ENCODE data around the gene HAPLN2. TPM values are rescaled to one million over a fixed set of nuclear protein-coding genes. Genes with fewer than 3 reads are reported as not detected.

The HAPLN2 gene
- total and polyA plus RNA-seq, 2 experiments from 2014 or later: not detected

- Histone ChIP-seq H3K4me1 (ENCODE audit: insufficient read depth) (peaks cover 7% of the 10 kb centered on the region), H4K20me1 (ENCODE audit: insufficient read depth, poor library complexity, severe bottlenecking) (no peaks in the 10 kb centered on the region), H3K36me3 (replicated peaks; ENCODE audit: insufficient read depth, low read depth) (no peaks in the 10 kb centered on the region), H3K27me3 (peaks cover 92% of the 10 kb centered on the region), H3K27ac (no peak overlapping the region), H3K9me2 (replicated peaks; ENCODE audit: insufficient read depth) (no peaks in the 10 kb centered on the region), H3K4me3 (no peak overlapping the region), H2AFZ (no peak overlapping the region), H3K79me2 (no peaks in the 10 kb centered on the region), H3K9me3 (ENCODE audit: low read depth) (no peaks in the 10 kb centered on the region), H3K4me2 (no peak overlapping the region)
- TF ChIP-seq CTCF (IDR thresholded peaks at IDR 0.05; ENCODE audit: poor library complexity): no peak
- 51% methylated on average over 6 of the region's 6 CpGs for WGBS (ENCODE audit: low lambda C conversion rate, missing lambda C conversion rate)
- DNase-seq (ENCODE audit: low spot score): no peak
Measured at GRCh38 chr1:156639601-156640101, 20.4 kb downstream of the HAPLN2 start.

- WGBS (ENCODE audit: low lambda C conversion rate, missing lambda C conversion rate): 50% methylated on average over 6 of the region's 6 CpGs
- no peaks in the 10 kb centered on the region for H4K20me1 ChIP-seq (ENCODE audit: insufficient read depth, poor library complexity, severe bottlenecking)
- no peak overlapping the region for H3K27ac ChIP-seq
- H3K9me3 ChIP-seq (ENCODE audit: low read depth): no peaks in the 10 kb centered on the region
- H3K36me3 ChIP-seq (replicated peaks; ENCODE audit: insufficient read depth, low read depth): no peaks in the 10 kb centered on the region
- peaks cover 92% of the 10 kb centered on the region for H3K27me3 ChIP-seq
- no peak overlapping the region for H3K4me3 ChIP-seq
- H3K4me2 ChIP-seq: peak overlapping the region; percentile 91
- no peaks in the 10 kb centered on the region for H3K9me2 ChIP-seq (replicated peaks; ENCODE audit: insufficient read depth)
- TF ChIP-seq CTCF (IDR thresholded peaks at IDR 0.05; ENCODE audit: poor library complexity) (no peak), EZH2 (IDR thresholded peaks at IDR 0.05; ENCODE audit: borderline replicate concordance) (no peak), EZH2phosphoT487 (IDR thresholded peaks at IDR 0.05; ENCODE audit: low read depth, severe bottlenecking, unreplicated experiment) (no peak)
- no peak overlapping the region for H2AFZ ChIP-seq
- no peaks in the 10 kb centered on the region for H3K79me2 ChIP-seq
- H3K4me1 ChIP-seq (ENCODE audit: insufficient read depth): peaks cover 7% of the 10 kb centered on the region
- DNase-seq (ENCODE audit: low spot score): no peak
Measured at GRCh38 chr1:156640842-156641706, 21.9 kb downstream of the HAPLN2 start.

- Histone ChIP-seq H4K20me1 (ENCODE audit: insufficient read depth, poor library complexity, severe bottlenecking) (no peaks in the 10 kb centered on the region), H3K9me2 (replicated peaks; ENCODE audit: insufficient read depth) (no peaks in the 10 kb centered on the region), H2AFZ (peak within 1 kb of the TSS; percentile 40), H3K36me3 (replicated peaks; ENCODE audit: insufficient read depth, low read depth) (no peaks in the 10 kb centered on the region), H3K4me1 (ENCODE audit: insufficient read depth) (peaks cover 7% of the 10 kb centered on the region), H3K4me2 (peak within 1 kb of the TSS; percentile 91), H3K9me3 (ENCODE audit: low read depth) (no peaks in the 10 kb centered on the region), H3K27me3 (peaks cover 94% of the 10 kb centered on the region), H3K79me2 (no peaks in the 10 kb centered on the region), H3K27ac (no peak within 1 kb of the TSS), H3K4me3 (peak within 1 kb of the TSS; percentile 20)
- 2% methylated on average over 19 of the region's 46 CpGs for WGBS (ENCODE audit: low lambda C conversion rate, missing lambda C conversion rate)
- no peak for TF ChIP-seq EZH2 (IDR thresholded peaks at IDR 0.05; ENCODE audit: borderline replicate concordance)
- no peak for TF ChIP-seq EZH2phosphoT487 (IDR thresholded peaks at IDR 0.05; ENCODE audit: low read depth, severe bottlenecking, unreplicated experiment)
- TF ChIP-seq CTCF (IDR thresholded peaks at IDR 0.05; ENCODE audit: poor library complexity): no peak
- peak; percentile 66 for DNase-seq (ENCODE audit: low spot score)
Measured at GRCh38 chr1:156641761-156642264, 22.6 kb downstream of the HAPLN2 start, which contains the start of gene BCAN. Gene BCAN (plus strand): TSS chr1:156642117. CDS start chr1:156646055, 3,938 bp downstream.

Measured in hepatocyte (in vitro differentiated cells).